Measurements from ENCODE around the gene PCLO.
"Not testable (repeated sequence)": the region's sequence is repeated elsewhere in the genome, so short reads cannot be mapped to it uniquely, and the experiment has no call there.

Gene PCLO

DNA sequence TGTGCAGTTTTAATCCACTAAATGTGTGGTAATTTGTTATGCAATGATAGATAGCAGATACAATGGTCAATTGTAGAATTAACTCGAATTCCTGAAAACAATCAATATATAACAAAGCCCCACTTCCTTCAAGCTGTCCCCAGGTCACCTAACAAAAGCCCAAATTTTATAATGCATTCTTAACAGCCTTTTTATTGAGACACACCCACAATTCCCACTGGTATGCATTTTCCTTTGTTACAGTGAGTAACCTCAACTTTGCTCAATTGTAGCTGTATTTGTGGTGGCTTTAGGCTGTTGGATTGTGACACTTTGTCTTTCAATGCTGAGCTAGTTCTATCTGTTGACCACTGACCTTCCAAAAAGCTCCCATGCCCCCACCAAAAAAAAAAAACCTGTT, 439.3 kb downstream of the PCLO start:
- TF ChIP-seq CTCF (IDR thresholded peaks at IDR 0.05; ENCODE audit: insufficient read depth, missing control alignments) = no peak
- no peak for DNase-seq (ENCODE audit: insufficient read length, low spot score)
- no peak for FAIRE-seq

GRCh38 chr7:82722946-82723345, 439.7 kb downstream of the PCLO start:
- DNase-seq (ENCODE audit: insufficient read length, low spot score) = no peak
- FAIRE-seq = no peak
- TF ChIP-seq CTCF (IDR thresholded peaks at IDR 0.05; ENCODE audit: insufficient read depth, missing control alignments) = no peak

GRCh38 chr7:82715344-82715743, 447.3 kb downstream of the PCLO start:
- DNase-seq (ENCODE audit: insufficient read length, low spot score) = no peak
- TF ChIP-seq CTCF (IDR thresholded peaks at IDR 0.05; ENCODE audit: insufficient read depth, missing control alignments) = no peak
- FAIRE-seq = no peak

- no peak for FAIRE-seq
Observed at GRCh38 chr7:82714883-82715282, 447.8 kb downstream of the PCLO start.

DNA sequence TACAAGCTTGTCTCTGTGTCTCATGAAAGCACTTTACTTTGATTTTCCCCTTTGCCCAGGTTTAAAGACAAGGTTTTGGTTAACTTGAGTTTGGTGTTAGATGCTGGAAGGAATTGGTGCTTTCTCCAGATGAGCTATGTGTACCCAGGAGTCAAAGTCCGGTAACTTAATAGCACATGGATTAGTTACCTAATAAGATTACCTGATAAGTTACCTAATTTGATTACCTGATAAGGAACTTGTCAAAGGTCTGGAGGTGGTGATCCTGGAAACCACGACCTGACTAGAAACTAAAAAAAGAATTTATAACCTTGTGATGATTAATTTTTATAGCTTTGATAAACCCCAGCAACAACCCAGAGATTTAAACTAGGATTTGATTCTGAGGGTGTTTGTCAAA, 449.2 kb downstream of the PCLO start:
- TF ChIP-seq CTCF (IDR thresholded peaks at IDR 0.05; ENCODE audit: insufficient read depth, missing control alignments) = no peak
- FAIRE-seq (no peak), DNase-seq (ENCODE audit: insufficient read length, low spot score) (no peak)

More at GRCh38 chr7:82714883-82715282, 447.8 kb downstream of the PCLO start:
- no peak for DNase-seq (ENCODE audit: insufficient read length, low spot score)
- no peak for TF ChIP-seq CTCF (IDR thresholded peaks at IDR 0.05; ENCODE audit: insufficient read depth, missing control alignments)

DNA sequence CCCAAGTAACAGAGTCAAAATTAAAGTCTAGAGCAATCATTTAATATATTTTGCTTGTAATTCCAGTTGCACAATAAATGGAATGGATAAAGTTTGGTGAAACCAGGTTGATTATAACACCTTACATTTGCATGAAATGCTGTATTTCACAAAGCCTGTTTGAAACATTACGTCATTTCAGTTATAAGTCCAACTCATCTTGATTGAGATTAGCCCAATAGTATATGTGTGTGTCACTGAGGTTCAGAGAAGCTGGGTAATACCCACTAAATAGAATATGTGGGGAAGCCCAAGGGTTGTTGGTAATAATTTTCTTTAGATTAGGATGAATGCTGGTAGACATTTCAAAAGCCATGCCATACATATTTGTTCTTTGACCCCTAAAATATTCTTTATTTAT, 456.3 kb downstream of the PCLO start:
- DNase-seq (ENCODE audit: insufficient read length, low spot score); FAIRE-seq: not testable (repeated sequence)

DNA sequence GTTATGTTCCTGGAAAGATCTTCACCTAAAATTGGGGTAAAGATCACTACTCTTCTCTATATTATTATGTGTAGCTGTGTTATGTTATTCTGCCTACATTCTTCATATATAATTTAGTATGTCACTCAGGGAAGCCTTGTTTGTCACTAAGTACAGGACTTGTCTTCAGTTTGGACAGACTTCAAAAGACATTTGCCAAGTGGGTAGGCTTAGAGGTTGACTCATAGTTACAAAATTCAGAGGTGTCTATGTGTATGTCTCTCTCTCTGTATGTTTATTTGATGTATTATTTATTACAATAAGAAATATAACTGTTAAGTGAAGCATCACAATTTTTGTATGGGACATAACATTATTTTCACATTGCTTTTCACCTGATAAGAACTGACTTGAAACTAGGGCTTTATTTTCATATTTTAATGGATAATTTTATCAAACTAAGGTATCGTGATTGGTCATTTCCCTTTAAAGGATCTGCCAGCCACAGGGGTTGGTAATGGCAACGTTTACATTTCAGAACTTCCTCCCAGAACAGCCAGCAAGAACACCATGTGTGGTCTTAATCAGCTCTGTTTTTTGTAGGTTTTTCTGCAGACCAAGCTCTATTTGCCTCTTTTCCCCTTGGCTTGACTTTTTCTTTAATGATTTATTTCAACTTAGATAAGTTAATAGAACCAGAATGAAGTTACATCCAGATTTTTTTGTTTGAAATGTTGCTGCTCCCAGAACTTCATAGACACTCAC, 457.0 kb downstream of the PCLO start:
- FAIRE-seq (no peak), DNase-seq (ENCODE audit: insufficient read length, low spot score) (no peak)
- no peak for TF ChIP-seq CTCF (IDR thresholded peaks at IDR 0.05; ENCODE audit: insufficient read depth, missing control alignments)

Data from D721Med (cell line).